Upper lobe of left lung (tissue), 6 donors: Measurements from ENCODE around the gene SLC22A16. TPM values are rescaled to one million over a fixed set of nuclear protein-coding genes. Genes with fewer than 3 reads are reported as not detected.
"Not testable (repeated sequence)": the region's sequence is repeated elsewhere in the genome, so short reads cannot be mapped to it uniquely, and the experiment has no call there.

Experiments
- ATAC-seq, 2 donors: fragments of 200-7000 bp; cut with Tn5 transposase; one replicate each; pipeline ENCODE4 v1.9.1; 2022; ENCODE audit warnings: mild to moderate bottlenecking in 2 of 2, moderate library complexity in 2 of 2; ENCODE audit not compliant: low FRiP score in 2 of 2
- DNase-seq, 2 donors: peaks; one replicate each; pipeline ENCODE4 v3.0.0-alpha.2; 2019 to 2020
- H3K27ac ChIP-seq, 4 donors: fragments of 200-600 bp; sonication (generic); one replicate each; pipeline ENCODE4 v1.5.1; 2016 to 2019
- H3K27me3 ChIP-seq, 4 donors: fragments of 200-600 bp; sonication (generic); one replicate each; pipeline ENCODE4 v1.5.1; 2017 to 2019
- H3K36me3 ChIP-seq, 4 donors: fragments of 200-600 bp; sonication (generic); one replicate each; pipeline ENCODE4 v1.5.1; 2016 to 2019
- H3K4me1 ChIP-seq, 4 donors: fragments of 200-600 bp; sonication (generic); one replicate each; pipeline ENCODE4 v1.5.1; 2018 to 2019
- H3K4me3 ChIP-seq, 4 donors: fragments of 200-600 bp; sonication (generic); one replicate each; pipeline ENCODE4 v1.5.1; 2017 to 2019; ENCODE audit warnings: mild to moderate bottlenecking in 2 of 4, moderate library complexity in 1 of 4
- H3K9me3 ChIP-seq, 4 donors: fragments of 200-600 bp; sonication (generic); one replicate each; pipeline ENCODE4 v1.5.1; 2018 to 2019
- CTCF ChIP-seq, 6 experiments: fragments of 450-650 bp in 4 of 6; fragments of 200-600 bp in 2 of 6; sonication (generic) in 2 of 6; IDR thresholded peaks; one replicate each; pipeline ENCODE4 v1.5.1; 2016 to 2019; ENCODE audit warnings: antibody characterized with exemption in 6 of 6
- EP300 ChIP-seq, 4 donors: sonication (generic); formaldehyde crosslinking; IDR thresholded peaks; one replicate each; pipeline ENCODE4 v1.5.1; 2017; ENCODE audit warnings: antibody characterized with exemption in 4 of 4, control low read depth in 2 of 4
- POLR2A ChIP-seq, 4 donors: fragments of 450-650 bp; IDR thresholded peaks; one replicate each; pipeline ENCODE4 v1.5.1; 2016 to 2017; ENCODE audit warnings: antibody characterized with exemption in 4 of 4, mild to moderate bottlenecking in 2 of 4
- POLR2AphosphoS5 ChIP-seq, 2 donors: sonication (generic); formaldehyde crosslinking; IDR thresholded peaks; one replicate each; pipeline ENCODE4 v1.5.1; 2017; ENCODE audit warnings: antibody characterized with exemption in 2 of 2
- WGBS, 2 donors: methylation state at CpG; one replicate each; pipeline ENCODE4 v1.1.5; 2017 to 2018; 5-methylcytosine and 5-hydroxymethylcytosine counted together
- total RNA-seq, 6 donors: library from RNA; depleted of rRNA in 4 of 6; stranded (reverse); fragments of >200 nt in 4 of 6; gene quantifications; one replicate each; pipeline versions ENCODE4 v1.1.0 to v1.2.1, GENCODE V29; 2016 to 2021
- donor health status: DM: no; HTN: no; CAD: no; lungs with moderate emphysema.
- donor health status: DM: no; HTN: yes; CAD: no; lungs with severe emphysema.

SLC22A16 gene
- total RNA-seq, 6 donors from 2014 or later, result 0.20 to 1.7 (median 0.59) TPM; not detected in 2

GRCh38 chr6:110457567-110458175 is 18.7 kb downstream of the SLC22A16 start:
- not testable (repeated sequence) for ATAC-seq, DNase-seq, H3K4me3 ChIP-seq, H3K27me3 ChIP-seq, H3K4me1 ChIP-seq, H3K36me3 ChIP-seq, H3K27ac ChIP-seq
- TF ChIP-seq CTCF (IDR thresholded peaks at IDR 0.05), result peak in 1 of 6 experiments; percentile 23
- peaks cover 2 to 11% (median 6%) of the 10 kb centered on the region in 4 donors for H3K9me3 ChIP-seq
- 82 to 85% methylated on average over 8 of the region's 8 CpGs for whole genome bisulfite sequencing, 2 donors

GRCh38 chr6:110456694-110457093 is 19.7 kb downstream of the SLC22A16 start:
- no peaks in the 10 kb centered on the region for H3K4me1 ChIP-seq
- H3K27ac ChIP-seq, result no peak overlapping the region
- DNase-seq, result no peak
- peaks cover 0 to 2% (median under 1%) of the 10 kb centered on the region in 4 donors for H3K9me3 ChIP-seq
- no peak for TF ChIP-seq EP300 (IDR thresholded peaks at IDR 0.05)
- TF ChIP-seq CTCF (IDR thresholded peaks at IDR 0.05), result no peak
- TF ChIP-seq POLR2A (IDR thresholded peaks at IDR 0.05), result no peak
- TF ChIP-seq POLR2AphosphoS5 (IDR thresholded peaks at IDR 0.05), result no peak
- no peak for ATAC-seq
- no peaks in the 10 kb centered on the region for H3K27me3 ChIP-seq
- H3K4me3 ChIP-seq, result no peak overlapping the region
- H3K36me3 ChIP-seq, result no peaks in the 10 kb centered on the region
- WGBS, 2 donors, result 86 to 96% methylated on average over 3 of the region's 3 CpGs

- ATAC-seq, result no peak
- no peak overlapping the region for H3K4me3 ChIP-seq
- H3K9me3 ChIP-seq, result no peaks in the 10 kb centered on the region
- H3K27me3 ChIP-seq, result no peaks in the 10 kb centered on the region
- H3K36me3 ChIP-seq, result no peaks in the 10 kb centered on the region
- no peak for TF ChIP-seq EP300 (IDR thresholded peaks at IDR 0.05)
- TF ChIP-seq CTCF (IDR thresholded peaks at IDR 0.05), result no peak
- no peak for DNase-seq
- 76 to 81% methylated on average over 4 of the region's 4 CpGs for WGBS, 2 donors
- H3K4me1 ChIP-seq, result no peaks in the 10 kb centered on the region
- no peak overlapping the region for H3K27ac ChIP-seq
Observed at GRCh38 chr6:110449541-110449895, 26.9 kb downstream of the SLC22A16 start.

GRCh38 chr6:110448846-110449540 is 27.4 kb downstream of the SLC22A16 start:
- TF ChIP-seq CTCF (IDR thresholded peaks at IDR 0.05), result no peak
- TF ChIP-seq POLR2AphosphoS5 (IDR thresholded peaks at IDR 0.05), result no peak
- no peak for TF ChIP-seq EP300 (IDR thresholded peaks at IDR 0.05)
- no peak for TF ChIP-seq POLR2A (IDR thresholded peaks at IDR 0.05)
- ATAC-seq (no peak), DNase-seq (no peak)
- no peak overlapping the region for H3K27ac ChIP-seq
- 47 to 53% methylated on average over 4 of the region's 4 CpGs for WGBS, 2 donors
- no peak overlapping the region for H3K4me3 ChIP-seq
- H3K4me1 ChIP-seq, result no peaks in the 10 kb centered on the region
- no peaks in the 10 kb centered on the region for H3K36me3 ChIP-seq
- H3K9me3 ChIP-seq, result no peaks in the 10 kb centered on the region
- H3K27me3 ChIP-seq, result no peaks in the 10 kb centered on the region

- 92 to 95% methylated on average over 3 of the region's 3 CpGs for WGBS, 2 donors
- no peak for DNase-seq
- Histone ChIP-seq H3K27ac (no peak overlapping the region), H3K9me3 (no peaks in the 10 kb centered on the region), H3K4me1 (no peaks in the 10 kb centered on the region), H3K27me3 (no peaks in the 10 kb centered on the region), H3K4me3 (no peak overlapping the region), H3K36me3 (no peaks in the 10 kb centered on the region)
- TF ChIP-seq CTCF (IDR thresholded peaks at IDR 0.05) (no peak), POLR2AphosphoS5 (IDR thresholded peaks at IDR 0.05) (no peak), POLR2A (IDR thresholded peaks at IDR 0.05) (no peak)
- ATAC-seq, result no peak
Observed at GRCh38 chr6:110447761-110448160, 28.7 kb downstream of the SLC22A16 start.
